ENCODE data around the gene IRF2. TPM values are rescaled to one million over a fixed set of nuclear protein-coding genes. Genes with fewer than 3 reads are reported as not detected.

The IRF2 gene
- total RNA-seq, 4 donors from 2014 or later, result 32.6 to 38.1 (median 36.6) TPM

GRCh38 chr4:184437565-184438265, 36.6 kb downstream of the IRF2 start:
- TF ChIP-seq CTCF (IDR thresholded peaks at IDR 0.05; ENCODE audit: low read depth), result no peak

GRCh38 chr4:184434501-184435066, 39.8 kb downstream of the IRF2 start:
- no peak for TF ChIP-seq CTCF (IDR thresholded peaks at IDR 0.05; ENCODE audit: low read depth)

- no peak for TF ChIP-seq CTCF (IDR thresholded peaks at IDR 0.05; ENCODE audit: low read depth)
Measured at GRCh38 chr4:184434021-184434420, 40.3 kb downstream of the IRF2 start.

GRCh38 chr4:184433258-184433892, 41.0 kb downstream of the IRF2 start:
- TF ChIP-seq CTCF (IDR thresholded peaks at IDR 0.05; ENCODE audit: low read depth), result no peak

- no peak for TF ChIP-seq CTCF (IDR thresholded peaks at IDR 0.05; ENCODE audit: low read depth)
Measured at GRCh38 chr4:184432127-184432922, 42.0 kb downstream of the IRF2 start.

GRCh38 chr4:184430163-184430562, 44.2 kb downstream of the IRF2 start:
- TF ChIP-seq CTCF (IDR thresholded peaks at IDR 0.05; ENCODE audit: low read depth), result no peak

GRCh38 chr4:184428787-184429186, 45.6 kb downstream of the IRF2 start:
- no peak for TF ChIP-seq CTCF (IDR thresholded peaks at IDR 0.05; ENCODE audit: low read depth)
